ENCODE results near the gene GCH1.
"Not testable (repeated sequence)": the region's sequence is repeated elsewhere in the genome, so short reads cannot be mapped to it uniquely, and the experiment has no call there.

The GCH1 gene

GRCh38 chr14:54909817-54910558, 7.4 kb upstream of the GCH1 start:
- TF ChIP-seq CTCF (IDR thresholded peaks at IDR 0.05; ENCODE audit: insufficient read depth, low read depth, low read length, missing control alignments) = no peak
- no peak for DNase-seq (ENCODE audit: low read depth)
- no peak overlapping the region for H3K4me3 ChIP-seq (ENCODE audit: low read depth, low read length)

- not testable (repeated sequence) for H3K4me3 ChIP-seq (ENCODE audit: low read depth, low read length)
These were observed 6.3 kb upstream of the GCH1 start for GRCh38 chr14:54908973-54909372.

GRCh38 chr14:54908190-54908589, 5.6 kb upstream of the GCH1 start:
- no peak for DNase-seq (ENCODE audit: low read depth)
- no peak for TF ChIP-seq CTCF (IDR thresholded peaks at IDR 0.05; ENCODE audit: insufficient read depth, low read depth, low read length, missing control alignments)
- H3K4me3 ChIP-seq (ENCODE audit: low read depth, low read length) = no peak overlapping the region

More at GRCh38 chr14:54908973-54909372, 6.3 kb upstream of the GCH1 start:
- DNase-seq (ENCODE audit: low read depth) = not testable (repeated sequence)

- TF ChIP-seq CTCF (IDR thresholded peaks at IDR 0.05; ENCODE audit: insufficient read depth, low read depth, low read length, missing control alignments) = no peak
- no peak overlapping the region for H3K4me3 ChIP-seq (ENCODE audit: low read depth, low read length)
- DNase-seq (ENCODE audit: low read depth) = no peak
These were observed 3.4 kb upstream of the GCH1 start for GRCh38 chr14:54906075-54906474.

GRCh38 chr14:54902143-54902520, 494 bp downstream of the GCH1 start:
- DNase-seq (ENCODE audit: low read depth) = peak; percentile 86
- peak; percentile 5 for TF ChIP-seq CTCF (IDR thresholded peaks at IDR 0.05; ENCODE audit: insufficient read depth, low read depth, low read length, missing control alignments)
- H3K4me3 ChIP-seq (ENCODE audit: low read depth, low read length) = peak overlapping the region; percentile 60

GRCh38 chr14:54901380-54902142, 1.1 kb downstream of the GCH1 start:
- DNase-seq (ENCODE audit: low read depth) = peak; percentile 14
- no peak for TF ChIP-seq CTCF (IDR thresholded peaks at IDR 0.05; ENCODE audit: insufficient read depth, low read depth, low read length, missing control alignments)

GRCh38 chr14:54899573-54899972, 3.1 kb downstream of the GCH1 start:
- no peak for TF ChIP-seq CTCF (IDR thresholded peaks at IDR 0.05; ENCODE audit: insufficient read depth, low read depth, low read length, missing control alignments)
- H3K4me3 ChIP-seq (ENCODE audit: low read depth, low read length) = no peak overlapping the region
- no peak for DNase-seq (ENCODE audit: low read depth)

More at GRCh38 chr14:54901380-54902142, 1.1 kb downstream of the GCH1 start:
- peak overlapping the region; percentile 60 for H3K4me3 ChIP-seq (ENCODE audit: low read depth, low read length)

- not testable (repeated sequence) for DNase-seq (ENCODE audit: low read depth); H3K4me3 ChIP-seq (ENCODE audit: low read depth, low read length)
These were observed 4.6 kb downstream of the GCH1 start for GRCh38 chr14:54897809-54898555.
